Hepatocyte (in vitro differentiated cells): ENCODE data around the gene SHANK1. TPM values are rescaled to one million over a fixed set of nuclear protein-coding genes. Genes with fewer than 3 reads are reported as not detected.
A peak's percentile ranks its signal among the peaks of the same experiment; 100 is the strongest.
"Not testable (repeated sequence)": the region's sequence is repeated elsewhere in the genome, so short reads cannot be mapped to it uniquely, and the experiment has no call there.

Experiments used
- DNase-seq: peaks from one replicate; pipeline ENCODE4 v3.0.0-alpha.2; 2016; ENCODE audit warnings: low spot score
- H2AFZ ChIP-seq: fragments of 200-600 bp; sonication (generic); 2 replicates; pipeline ENCODE4 v1.6.0; 2016; ENCODE audit warnings: antibody characterized with exemption, mild to moderate bottlenecking
- H3K27ac ChIP-seq: fragments of 200-600 bp; sonication (generic); 2 replicates; pipeline ENCODE4 v1.5.1; 2016; ENCODE audit warnings: mild to moderate bottlenecking
- H3K27me3 ChIP-seq: fragments of 200-600 bp; sonication (generic); 2 replicates; pipeline ENCODE4 v1.6.1; 2016
- H3K36me3 ChIP-seq: fragments of 200-600 bp; sonication (generic); replicated peaks from 2 replicates; pipeline ENCODE4 v1.5.1; 2016; ENCODE audit warnings: low read depth; ENCODE audit not compliant: insufficient read depth
- H3K4me1 ChIP-seq: fragments of 200-600 bp; sonication (generic); 2 replicates; pipeline ENCODE4 v1.5.1; 2016; ENCODE audit warnings: mild to moderate bottlenecking, moderate library complexity; ENCODE audit not compliant: insufficient read depth
- H3K4me2 ChIP-seq: fragments of 200-600 bp; sonication (generic); 2 replicates; pipeline ENCODE4 v1.6.0; 2016
- H3K4me3 ChIP-seq: fragments of 200-600 bp; sonication (generic); 2 replicates; pipeline ENCODE4 v1.5.1; 2016; ENCODE audit warnings: mild to moderate bottlenecking
- H3K79me2 ChIP-seq: fragments of 200-600 bp; sonication (generic); 2 replicates; pipeline ENCODE4 v1.6.0; 2017; ENCODE audit warnings: mild to moderate bottlenecking
- H3K9me2 ChIP-seq: fragments of 200-600 bp; sonication (generic); replicated peaks from 2 replicates; pipeline ENCODE4 v1.6.0; 2017; ENCODE audit warnings: mild to moderate bottlenecking; ENCODE audit not compliant: insufficient read depth
- H3K9me3 ChIP-seq: fragments of 200-600 bp; sonication (generic); 2 replicates; pipeline ENCODE4 v1.5.1; 2016; ENCODE audit warnings: low read depth, mild to moderate bottlenecking
- H4K20me1 ChIP-seq: fragments of 200-600 bp; sonication (generic); 2 replicates; pipeline ENCODE4 v1.6.0; 2016; ENCODE audit warnings: mild to moderate bottlenecking; ENCODE audit not compliant: insufficient read depth, poor library complexity, severe bottlenecking
- CTCF ChIP-seq: fragments of 200-600 bp; sonication (generic); IDR thresholded peaks from 2 replicates; pipeline ENCODE4 v1.5.1; 2016; ENCODE audit warnings: antibody characterized with exemption, mild to moderate bottlenecking; ENCODE audit not compliant: poor library complexity
- EZH2 ChIP-seq: fragments of 200-600 bp; sonication (generic); IDR thresholded peaks from 2 replicates; pipeline ENCODE4 v1.6.1; 2016; ENCODE audit warnings: antibody characterized with exemption, mild to moderate bottlenecking, borderline replicate concordance
- EZH2phosphoT487 ChIP-seq: fragments of 200-600 bp; sonication (generic); IDR thresholded peaks from one replicate; pipeline ENCODE4 v1.6.1; 2018; ENCODE audit warnings: antibody characterized with exemption, mild to moderate bottlenecking, low read depth, moderate library complexity; ENCODE audit not compliant: unreplicated experiment, severe bottlenecking
- WGBS: methylation state at CpG from one replicate; pipeline ENCODE4 v1.1.6; 2016; ENCODE audit warnings: low lambda C conversion rate; ENCODE audit errors: missing lambda C conversion rate; 5-methylcytosine and 5-hydroxymethylcytosine counted together
- polyA plus RNA-seq: library from polyadenylated mRNA; unstranded; fragments of >200 nt; fragmentation: Nextera tagmentation; extraction: Ambion mirVana; gene quantifications from 2 replicates; pipeline ENCODE4 v1.2.1, GENCODE V29; 2016
- total RNA-seq: library from RNA; depleted of rRNA; stranded (reverse); fragments of >200 nt; gene quantifications from 2 replicates; pipeline ENCODE4 v1.2.3, GENCODE V29; 2014

Gene SHANK1
- total RNA-seq (0.24 and 2.3 TPM in 2 replicates), polyA plus RNA-seq (0.56 and 1.4 TPM in 2 replicates)

DNA sequence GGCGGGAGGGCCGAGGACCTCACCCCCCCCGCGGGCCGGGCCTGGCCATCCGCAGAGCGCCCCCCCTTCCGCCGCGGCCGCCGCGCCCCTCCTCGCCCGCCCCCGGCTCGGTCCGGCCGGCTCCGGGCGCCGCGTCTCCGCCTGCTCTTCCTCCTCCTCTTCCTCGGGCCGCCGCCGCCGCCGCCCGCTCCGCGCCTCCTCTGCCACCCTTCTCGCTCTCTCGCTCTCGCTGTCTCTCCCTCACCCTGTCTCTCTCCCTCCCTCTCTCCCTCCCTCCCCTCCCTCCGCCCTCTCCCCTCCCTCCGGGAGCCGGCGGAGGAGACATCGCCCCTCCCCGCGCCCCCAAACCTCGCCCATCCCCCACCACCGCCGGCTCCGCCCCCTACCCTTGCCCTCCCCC lies at the start of gene SHANK1:
SHANK1 (minus strand) TSS at position 237 of the 400 bp plus-strand sequence. CDS start 2,883 bp downstream, outside the sequence.
- no peak within 1 kb of the TSS for H3K27ac ChIP-seq
- H3K79me2 ChIP-seq = no peaks in the 10 kb centered on the region
- TF ChIP-seq EZH2 = no peak
- no peak for TF ChIP-seq CTCF
- no peak for TF ChIP-seq EZH2phosphoT487
- H3K4me1 ChIP-seq = peaks cover 3% of the 10 kb centered on the region
- H3K4me2 ChIP-seq = peak within 1 kb of the TSS; percentile 91
- WGBS = no CpG with 5 or more reads among the region's 47 CpGs
- peaks cover 49% of the 10 kb centered on the region for H3K27me3 ChIP-seq
- peak within 1 kb of the TSS; percentile 24 for H3K4me3 ChIP-seq
- H4K20me1 ChIP-seq = no peaks in the 10 kb centered on the region
- no peaks in the 10 kb centered on the region for H3K36me3 ChIP-seq
- no peak for DNase-seq
- H3K9me2 ChIP-seq = no peaks in the 10 kb centered on the region
- no peaks in the 10 kb centered on the region for H3K9me3 ChIP-seq
- no peak within 1 kb of the TSS for H2AFZ ChIP-seq

DNA sequence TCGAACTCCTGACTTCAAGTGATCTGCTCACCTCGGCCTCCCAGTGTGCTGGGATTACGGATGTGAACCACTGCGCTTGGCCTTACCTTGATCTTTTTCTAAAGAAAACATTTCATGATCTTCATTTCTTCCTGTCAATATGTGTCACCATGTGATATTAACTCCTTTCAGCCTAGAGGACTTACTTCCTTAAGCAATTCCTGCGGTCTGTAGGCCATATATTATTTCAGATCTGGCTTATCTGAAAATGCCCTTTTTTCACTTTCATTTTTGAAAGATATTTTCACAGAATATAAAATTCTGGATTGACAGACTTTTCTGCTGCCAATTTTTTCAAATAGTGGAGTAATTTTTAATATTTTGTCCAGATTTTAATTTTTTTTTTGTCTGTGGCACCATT lies 48.7 kb upstream of the SHANK1 start:
- no peak overlapping the region for H3K27ac ChIP-seq
- H3K36me3 ChIP-seq = no peaks in the 10 kb centered on the region
- no peak overlapping the region for H2AFZ ChIP-seq
- H4K20me1 ChIP-seq = no peaks in the 10 kb centered on the region
- H3K27me3 ChIP-seq = no peaks in the 10 kb centered on the region
- 88% methylated on average over 5 of the region's 5 CpGs for WGBS
- TF ChIP-seq CTCF (no peak), EZH2phosphoT487 (no peak), EZH2 (no peak)
- no peaks in the 10 kb centered on the region for H3K9me3 ChIP-seq
- DNase-seq = no peak
- H3K4me3 ChIP-seq = no peak overlapping the region
- no peak overlapping the region for H3K4me2 ChIP-seq
- no peaks in the 10 kb centered on the region for H3K4me1 ChIP-seq
- no peaks in the 10 kb centered on the region for H3K79me2 ChIP-seq
- H3K9me2 ChIP-seq = no peaks in the 10 kb centered on the region

DNA sequence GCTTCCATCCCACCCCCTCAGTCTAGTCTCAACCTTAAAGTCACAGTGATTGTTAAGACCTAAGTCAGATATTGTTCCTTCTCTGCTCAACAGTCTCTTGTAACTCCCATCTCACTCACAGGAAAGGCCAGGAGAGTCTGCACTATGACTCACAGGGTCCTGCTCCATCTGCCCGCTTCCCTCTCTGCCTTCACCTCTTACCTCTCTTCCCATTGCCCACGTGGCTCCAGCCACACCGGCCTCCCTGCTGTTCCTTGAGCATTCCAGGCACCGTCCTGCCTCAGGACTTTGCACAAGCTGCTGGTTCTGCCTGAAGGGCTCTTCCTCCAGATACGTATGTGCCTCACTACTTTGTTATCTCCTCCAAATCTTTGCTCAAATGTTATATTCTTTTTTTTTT lies 47.7 kb upstream of the SHANK1 start:
- H3K27ac ChIP-seq, H3K27me3 ChIP-seq, H3K4me3 ChIP-seq, H3K4me2 ChIP-seq, H2AFZ ChIP-seq, DNase-seq, H4K20me1 ChIP-seq, H3K9me3 ChIP-seq, H3K9me2 ChIP-seq, H3K79me2 ChIP-seq, H3K4me1 ChIP-seq, H3K36me3 ChIP-seq: not testable (repeated sequence)
- WGBS = 22% methylated on average over 5 of the region's 5 CpGs

- H3K9me2 ChIP-seq, H3K4me2 ChIP-seq, H2AFZ ChIP-seq, H3K79me2 ChIP-seq, H3K4me3 ChIP-seq, H3K4me1 ChIP-seq, H3K36me3 ChIP-seq, DNase-seq, H3K27me3 ChIP-seq, H4K20me1 ChIP-seq, H3K9me3 ChIP-seq, H3K27ac ChIP-seq: not testable (repeated sequence)
- 78% methylated on average over 11 of the region's 12 CpGs for WGBS
These were observed 47.1 kb upstream of the SHANK1 start for GRCh38 chr19:50766746-50767145.

- 79% methylated on average over 7 of the region's 7 CpGs for WGBS
- no peak for TF ChIP-seq EZH2
- no peak for TF ChIP-seq EZH2phosphoT487
- TF ChIP-seq CTCF = no peak
- DNase-seq = no peak
These were observed 44.8 kb upstream of the SHANK1 start for GRCh38 chr19:50764409-50764808.

GRCh38 chr19:50763521-50763920 lies 43.9 kb upstream of the SHANK1 start:
- H3K9me3 ChIP-seq, H3K4me1 ChIP-seq, DNase-seq, H2AFZ ChIP-seq, H4K20me1 ChIP-seq, H3K27me3 ChIP-seq, H3K36me3 ChIP-seq, H3K27ac ChIP-seq, H3K4me3 ChIP-seq, H3K4me2 ChIP-seq, H3K9me2 ChIP-seq, H3K79me2 ChIP-seq: not testable (repeated sequence)
- 80% methylated on average over 13 of the region's 13 CpGs for WGBS

More at GRCh38 chr19:50764409-50764808, 44.8 kb upstream of the SHANK1 start:
- H3K36me3 ChIP-seq = no peaks in the 10 kb centered on the region
- no peaks in the 10 kb centered on the region for H3K79me2 ChIP-seq
- H2AFZ ChIP-seq = no peak overlapping the region
- no peaks in the 10 kb centered on the region for H3K9me2 ChIP-seq
- H3K4me2 ChIP-seq = no peak overlapping the region
- H3K9me3 ChIP-seq = no peaks in the 10 kb centered on the region
- no peaks in the 10 kb centered on the region for H3K27me3 ChIP-seq
- no peak overlapping the region for H3K4me3 ChIP-seq
- no peaks in the 10 kb centered on the region for H4K20me1 ChIP-seq
- no peak overlapping the region for H3K27ac ChIP-seq
- no peaks in the 10 kb centered on the region for H3K4me1 ChIP-seq
